PC-3 (cell line): ENCODE measurements around the gene SSTR4. TPM values are rescaled to one million over a fixed set of nuclear protein-coding genes. Genes with fewer than 3 reads are reported as not detected.

ENCODE experiments used
- ATAC-seq: fragments of 200-7000 bp; cut with Tn5 transposase; 2 replicates; pipeline ENCODE4 v1.9.1; 2020; ENCODE audit warnings: mild to moderate bottlenecking, moderate library complexity
- BruUV-seq: library from RNA; stranded (reverse); fragments of 400-500 nt; replicated peaks from 2 replicates; lab custom pipeline; 2021; lab: Mats Ljungman, UMichigan
- CTCF ChIA-PET: fragments of 300-600 bp; sonication (Branson Sonifier 250); formaldehyde crosslinking; loops from one replicate; lab custom pipeline; 2022; ENCODE audit warnings: antibody characterized with exemption; lab: Charles Lee
- POLR2A ChIA-PET: fragments of 300-600 bp; sonication (Branson Sonifier 250); formaldehyde crosslinking; loops from one replicate; lab custom pipeline; 2022; ENCODE audit warnings: antibody characterized with exemption; ENCODE audit not compliant: unreplicated experiment; lab: Charles Lee
- DNase-seq: peaks from one replicate; pipeline ENCODE4 v3.0.0-alpha.2; 2015
- H2AFZ ChIP-seq: fragments of 300-600 bp; sonication (generic); 2 replicates; pipeline ENCODE4 v1.6.0; 2016; ENCODE audit warnings: antibody characterized with exemption, low read length
- H3F3A ChIP-seq: fragments of 300-600 bp; sonication (generic); one replicate; pipeline ENCODE4 v1.6.0; 2017; ENCODE audit warnings: antibody characterized with exemption, low read length, control low read depth, mild to moderate bottlenecking; ENCODE audit not compliant: unreplicated experiment
- H3K27ac ChIP-seq: fragments of 300-600 bp; sonication (generic); 2 replicates; pipeline ENCODE4 v1.5.1; 2016; ENCODE audit warnings: mild to moderate bottlenecking, low read length
- H3K27me3 ChIP-seq: fragments of 300-600 bp; sonication (generic); 2 replicates; pipeline ENCODE4 v1.6.1; 2016; ENCODE audit warnings: low read length, mixed read lengths
- H3K36me3 ChIP-seq: fragments of 300-600 bp; sonication (generic); 2 replicates; pipeline ENCODE4 v1.6.1; 2016; ENCODE audit warnings: low read depth, mixed run types, low read length, mixed read lengths
- H3K4me1 ChIP-seq: fragments of 300-600 bp; sonication (generic); 2 replicates; pipeline ENCODE4 v1.5.1; 2016; ENCODE audit warnings: low read length; ENCODE audit not compliant: insufficient read depth
- H3K4me2 ChIP-seq: fragments of 300-600 bp; sonication (generic); 2 replicates; pipeline ENCODE4 v1.6.0; 2016; ENCODE audit warnings: low read length
- H3K4me3 ChIP-seq: fragments of 300-600 bp; sonication (generic); 2 replicates; pipeline ENCODE4 v1.5.1; 2016; ENCODE audit warnings: mild to moderate bottlenecking, low read length, mixed read lengths
- H3K79me2 ChIP-seq: fragments of 300-600 bp; sonication (generic); 2 replicates; pipeline ENCODE4 v1.6.1; 2017; ENCODE audit warnings: low read length, mixed read lengths
- H3K9ac ChIP-seq: fragments of 300-600 bp; sonication (generic); 2 replicates; pipeline ENCODE4 v1.6.0; 2016; ENCODE audit warnings: mild to moderate bottlenecking, low read length
- H3K9me2 ChIP-seq: fragments of 300-600 bp; sonication (generic); replicated peaks from 2 replicates; pipeline ENCODE4 v1.6.1; 2016; ENCODE audit warnings: mixed run types, low read length, mixed read lengths
- H3K9me3 ChIP-seq: fragments of 300-600 bp; sonication (generic); 2 replicates; pipeline ENCODE4 v1.6.1; 2016; ENCODE audit warnings: low read length, mixed read lengths
- H4K20me1 ChIP-seq: fragments of 300-600 bp; sonication (generic); 2 replicates; pipeline ENCODE4 v1.6.1; 2016; ENCODE audit warnings: low read length, mixed read lengths
- CTCF ChIP-seq: fragments of 300-600 bp; sonication (generic); conservative IDR thresholded peaks from 2 replicates; pipeline ENCODE4 v1.5.1; 2017; ENCODE audit warnings: antibody characterized with exemption, low read depth, mild to moderate bottlenecking, low read length
- EZH2 ChIP-seq: fragments of 300-600 bp; sonication (generic); IDR thresholded peaks from one replicate; pipeline ENCODE4 v1.6.1; 2017; ENCODE audit warnings: antibody characterized with exemption, mild to moderate bottlenecking, low read length; ENCODE audit not compliant: unreplicated experiment
- EZH2phosphoT487 ChIP-seq: fragments of 300-600 bp; sonication (generic); IDR thresholded peaks from 2 replicates; pipeline ENCODE4 v1.6.1; 2018; ENCODE audit warnings: mild to moderate bottlenecking, antibody characterized with exemption, low read length, borderline replicate concordance
- intact Hi-C: fragments of 100-400 bp; cut with micrococcal nuclease; formaldehyde crosslinking; loops from 2 replicates; pipeline ENCODE4 v1.9.0; 2023
- total RNA-seq: library from RNA; depleted of rRNA; stranded (reverse); fragments of >200 nt; gene quantifications from 2 replicates; pipeline ENCODE4 v1.2.3, GENCODE V29; 2014

The SSTR4 gene
- total RNA-seq, 1 experiment from 2014 or later, result not detected

DNA sequence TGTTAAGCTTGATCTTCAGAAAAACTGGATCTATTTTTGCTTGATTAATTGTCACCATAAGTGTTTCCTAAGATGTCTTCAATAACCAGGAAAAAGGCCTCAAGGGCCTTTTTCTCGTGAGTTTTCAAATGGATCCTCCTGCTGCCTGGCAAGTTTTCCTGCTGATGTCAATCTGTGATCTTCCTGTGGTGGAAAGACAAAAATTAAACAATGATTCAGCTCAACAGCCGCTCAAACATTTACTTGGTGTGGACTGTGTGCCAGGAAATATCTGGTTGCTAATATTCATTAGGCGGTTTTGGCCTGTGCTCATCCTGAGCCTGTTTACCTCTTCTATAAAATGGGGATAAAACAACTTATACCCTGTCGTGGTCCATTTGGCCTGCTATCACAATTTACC is 35.4 kb upstream of the SSTR4 start:
- ATAC-seq (no peak), DNase-seq (peak; percentile 81)
- ChIA-PET CTCF (no interaction called here), POLR2A (no interaction called here)
- Histone ChIP-seq H3K4me2 (peak overlapping the region; percentile 5; the same call in 1 of the 2 replicates), H3K9me3 (no peaks in the 10 kb centered on the region), H3K9me2 (no peaks in the 10 kb centered on the region), H3K27ac (peak overlapping the region; percentile 59), H3K9ac (no peak overlapping the region), H4K20me1 (0 out of 2 replicates have a peak, but pooled peaks cover 4% of the 10 kb centered on the region), H3K27me3 (no peaks in the 10 kb centered on the region), H3K79me2 (no peaks in the 10 kb centered on the region), H3K4me1 (peaks cover 14% of the 10 kb centered on the region), H3K4me3 (no peak overlapping the region), H3F3A (no peaks in the 10 kb centered on the region), H3K36me3 (no peaks in the 10 kb centered on the region), H2AFZ (peak overlapping the region; percentile 27)
- intact Hi-C loops, result no loop called here
- no TSS peak for BruUV-seq
- TF ChIP-seq EZH2phosphoT487, result no peak
- TF ChIP-seq EZH2, result no peak
- TF ChIP-seq CTCF, result no peak

DNA sequence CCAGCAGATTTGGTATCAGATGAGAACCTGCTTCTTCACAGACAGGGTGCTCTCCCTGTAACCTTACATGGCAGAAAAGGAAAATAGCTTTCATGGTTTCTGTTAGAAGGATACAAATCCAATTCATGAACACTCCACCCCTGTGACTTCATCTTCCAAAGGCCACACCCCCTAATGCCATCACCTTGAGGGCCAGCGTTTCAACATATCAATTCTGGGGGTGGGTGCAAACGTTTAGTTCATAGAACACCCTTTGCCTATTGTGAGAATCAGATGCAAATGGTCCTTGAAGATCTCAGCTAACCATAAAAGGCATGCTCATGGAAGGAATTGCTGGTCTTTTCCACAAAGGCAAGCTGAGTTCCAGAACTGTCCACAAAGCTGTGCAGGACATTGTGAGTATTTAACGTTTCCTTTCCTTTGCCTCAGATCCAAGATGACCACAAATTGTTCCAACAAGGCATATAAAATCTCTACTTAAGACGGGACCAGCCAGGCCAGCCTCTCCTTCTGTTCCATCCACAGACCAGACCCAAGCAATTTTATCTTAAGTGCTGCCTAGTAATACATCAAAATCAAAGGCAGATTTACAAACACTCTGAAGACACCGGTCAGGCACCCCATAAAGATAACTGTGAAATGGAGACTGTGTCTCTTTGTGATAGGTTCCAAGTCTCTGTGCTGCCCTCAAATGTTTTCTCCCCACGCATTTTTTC is 34.7 kb upstream of the SSTR4 start:
- ATAC-seq (no peak), DNase-seq (no peak)
- Histone ChIP-seq H2AFZ (no peak overlapping the region), H3K27ac (peak overlapping the region; percentile 59), H3K27me3 (no peaks in the 10 kb centered on the region), H3K4me2 (no peak overlapping the region), H3K79me2 (no peaks in the 10 kb centered on the region), H3K9me2 (no peaks in the 10 kb centered on the region), H3K9me3 (no peaks in the 10 kb centered on the region), H3K9ac (no peak overlapping the region), H3K4me1 (peaks cover 14% of the 10 kb centered on the region), H4K20me1 (0 out of 2 replicates have a peak, but pooled peaks cover 4% of the 10 kb centered on the region), H3F3A (no peaks in the 10 kb centered on the region), H3K36me3 (no peaks in the 10 kb centered on the region), H3K4me3 (no peak overlapping the region)
- TF ChIP-seq CTCF (no peak), EZH2 (no peak), EZH2phosphoT487 (no peak)
- ChIA-PET POLR2A (no interaction called here), CTCF (no interaction called here)
- BruUV-seq, result no TSS peak
- intact Hi-C loops, result no loop called here

GRCh38 chr20:23002276-23002675 is 32.8 kb upstream of the SSTR4 start:
- POLR2A ChIA-PET, result no interaction called here
- H3K27ac ChIP-seq, result no peak overlapping the region
- H3K9me3 ChIP-seq, result no peaks in the 10 kb centered on the region; the same call in 1 of the 2 replicates
- H3K4me3 ChIP-seq, result no peak overlapping the region
- H3K4me2 ChIP-seq, result no peak overlapping the region
- DNase-seq (no peak), ATAC-seq (no peak)
- BruUV-seq, result no TSS peak
- intact Hi-C loops, result no loop called here
- H3K4me1 ChIP-seq, result peaks cover 14% of the 10 kb centered on the region
- 0 out of 2 replicates have a peak, but pooled peaks cover 4% of the 10 kb centered on the region for H4K20me1 ChIP-seq
- H3K9ac ChIP-seq, result no peak overlapping the region
- no peaks in the 10 kb centered on the region for H3K9me2 ChIP-seq
- TF ChIP-seq CTCF (no peak), EZH2 (no peak), EZH2phosphoT487 (no peak)
- H3F3A ChIP-seq, result no peaks in the 10 kb centered on the region
- no peaks in the 10 kb centered on the region for H3K36me3 ChIP-seq
- H3K27me3 ChIP-seq, result no peaks in the 10 kb centered on the region
- H2AFZ ChIP-seq, result no peak overlapping the region
- CTCF ChIA-PET, result no interaction called here
- H3K79me2 ChIP-seq, result no peaks in the 10 kb centered on the region
